Fibroblast of skin of back (primary cell): Measurements from ENCODE around the gene CSRNP3.

Experiments used
- DNase-seq: peaks from one replicate; pipeline ENCODE4 v3.0.0-alpha.2; 2013

Gene CSRNP3

GRCh38 chr2:165471349-165471950 lies 2.0 kb downstream of the CSRNP3 start:
- DNase-seq: no peak

GRCh38 chr2:165472922-165473321 lies 3.4 kb downstream of the CSRNP3 start:
- no peak for DNase-seq

GRCh38 chr2:165474619-165475276 lies 5.2 kb downstream of the CSRNP3 start:
- no peak for DNase-seq

GRCh38 chr2:165475277-165476004 lies 5.9 kb downstream of the CSRNP3 start:
- DNase-seq: no peak

GRCh38 chr2:165479856-165480255 lies 10.4 kb downstream of the CSRNP3 start:
- DNase-seq: no peak

- DNase-seq: no peak
Measured at GRCh38 chr2:165494573-165494972, 25.1 kb downstream of the CSRNP3 start.

GRCh38 chr2:165497659-165498317 lies 28.3 kb downstream of the CSRNP3 start:
- DNase-seq: no peak

GRCh38 chr2:165499131-165499530 lies 29.6 kb downstream of the CSRNP3 start:
- DNase-seq: no peak

- no peak for DNase-seq
Measured at GRCh38 chr2:165500001-165500400, 30.5 kb downstream of the CSRNP3 start.

- no peak for DNase-seq
Measured at GRCh38 chr2:165500816-165501215, 31.3 kb downstream of the CSRNP3 start.

- no peak for DNase-seq
Measured at GRCh38 chr2:165505514-165505913, 36.0 kb downstream of the CSRNP3 start.

GRCh38 chr2:165508927-165509326 lies 39.4 kb downstream of the CSRNP3 start:
- DNase-seq: no peak

- no peak for DNase-seq
Measured at GRCh38 chr2:165513479-165513878, 44.0 kb downstream of the CSRNP3 start.

- no peak for DNase-seq
Measured at GRCh38 chr2:165518611-165519010, 49.1 kb downstream of the CSRNP3 start.

GRCh38 chr2:165522719-165523118 lies 53.2 kb downstream of the CSRNP3 start:
- DNase-seq: no peak

- no peak for DNase-seq
Measured at GRCh38 chr2:165524720-165525119, 55.2 kb downstream of the CSRNP3 start.

- no peak for DNase-seq
Measured at GRCh38 chr2:165528691-165529090, 59.2 kb downstream of the CSRNP3 start.

- DNase-seq: peak; percentile 18
Measured at GRCh38 chr2:165529130-165529529, 59.6 kb downstream of the CSRNP3 start.

GRCh38 chr2:165533331-165533730 lies 63.8 kb downstream of the CSRNP3 start:
- DNase-seq: no peak

GRCh38 chr2:165535471-165535870 lies 66.0 kb downstream of the CSRNP3 start:
- DNase-seq: no peak

GRCh38 chr2:165536851-165537499 lies 67.5 kb downstream of the CSRNP3 start:
- DNase-seq: no peak

- no peak for DNase-seq
Measured at GRCh38 chr2:165539985-165540384, 70.5 kb downstream of the CSRNP3 start.

- DNase-seq: no peak
Measured at GRCh38 chr2:165544897-165545296, 75.4 kb downstream of the CSRNP3 start.
